ENCODE results near the gene ACAP3. TPM values are rescaled to one million over a fixed set of nuclear protein-coding genes. Genes with fewer than 3 reads are reported as not detected.
A peak's percentile ranks its signal among the peaks of the same experiment; 100 is the strongest.

Gene ACAP3
- polyA plus RNA-seq, 1 donor: 67.7 TPM

DNA sequence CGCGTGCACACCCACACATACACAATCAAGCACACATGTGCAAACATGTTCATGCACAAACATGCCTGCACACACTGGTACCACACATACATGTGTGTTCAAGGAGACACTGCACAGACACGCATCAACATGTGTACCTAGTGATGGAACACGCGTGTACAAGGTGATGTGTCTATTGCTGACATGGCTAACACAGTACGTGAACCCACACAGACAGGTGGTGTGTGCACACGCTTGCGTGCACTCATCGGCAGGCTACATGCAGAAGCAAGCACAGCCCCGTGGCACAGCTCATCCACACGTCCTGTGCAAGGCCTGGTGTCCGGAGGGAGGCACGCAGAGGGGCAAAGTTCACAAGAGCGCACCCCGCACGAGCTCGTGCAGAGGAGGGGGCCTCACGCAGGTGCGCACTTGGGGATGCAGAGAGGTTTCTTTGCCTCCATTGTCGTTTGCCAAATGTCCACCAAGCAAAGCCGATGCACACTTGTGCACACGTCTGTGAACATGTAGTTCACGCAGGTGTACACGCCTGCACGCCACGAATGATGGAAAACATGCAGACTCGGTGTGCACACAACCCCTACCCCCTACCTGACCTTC is 969 bp downstream of the ACAP3 start:
- no peaks in the 10 kb centered on the region for H3K27me3 ChIP-seq (ENCODE audit: control insufficient read depth, insufficient read depth, low read length)
- H3K4me3 ChIP-seq (ENCODE audit: low read length): peak overlapping the region; percentile 73
- peaks cover 42% of the 10 kb centered on the region for H3K4me1 ChIP-seq (ENCODE audit: control insufficient read depth, insufficient read depth, low read length)
- H3K9me3 ChIP-seq (ENCODE audit: control insufficient read depth, low read depth, low read length): peaks cover 4% of the 10 kb centered on the region
- peak; percentile 55 to 71 for DNase-seq
- H3K27ac ChIP-seq (ENCODE audit: low read length): peak overlapping the region; percentile 56
- H3K36me3 ChIP-seq (ENCODE audit: control insufficient read depth, insufficient read depth, low read length): peaks cover 19% of the 10 kb centered on the region
- WGBS (ENCODE audit: insufficient coverage, low lambda C conversion rate): no CpG with 5 or more reads among the region's 27 CpGs

DNA sequence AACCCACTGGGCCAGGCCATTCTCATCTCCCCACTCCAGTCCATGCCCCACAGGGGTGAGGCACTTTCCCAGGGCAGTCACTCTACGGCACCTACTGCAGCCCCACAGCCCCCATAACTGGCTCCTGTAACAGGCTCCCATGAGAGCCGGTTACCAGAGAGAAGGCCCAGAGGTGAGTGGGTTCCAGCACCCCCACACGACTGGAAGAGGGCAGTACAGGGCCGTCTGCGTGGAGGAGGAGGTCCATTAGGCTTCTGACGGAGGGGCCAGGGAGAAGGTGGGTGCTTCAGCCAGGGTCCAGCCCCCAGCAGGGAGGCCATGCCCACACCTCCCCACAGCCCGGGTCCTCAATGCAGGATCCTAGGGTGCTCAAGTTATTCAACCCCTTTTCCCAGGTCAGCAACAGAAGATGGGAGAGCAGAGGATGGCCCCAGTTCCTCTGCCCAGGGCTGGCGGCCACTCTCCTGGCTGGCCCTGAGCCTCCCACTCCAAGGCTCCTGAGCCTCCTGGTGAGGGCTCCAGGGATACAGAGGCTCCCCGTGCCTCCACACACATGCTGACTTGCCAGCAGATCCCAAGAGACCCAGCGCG is 1.6 kb downstream of the ACAP3 start:
- no CpG with 5 or more reads among the region's 11 CpGs for WGBS (ENCODE audit: insufficient coverage, low lambda C conversion rate)
- Histone ChIP-seq H3K9me3 (ENCODE audit: control insufficient read depth, low read depth, low read length) (peaks cover 4% of the 10 kb centered on the region), H3K4me3 (ENCODE audit: low read length) (peak overlapping the region; percentile 73), H3K36me3 (ENCODE audit: control insufficient read depth, insufficient read depth, low read length) (peaks cover 13% of the 10 kb centered on the region), H3K4me1 (ENCODE audit: control insufficient read depth, insufficient read depth, low read length) (peaks cover 42% of the 10 kb centered on the region), H3K27ac (ENCODE audit: low read length) (peak overlapping the region; percentile 90), H3K27me3 (ENCODE audit: control insufficient read depth, insufficient read depth, low read length) (no peaks in the 10 kb centered on the region)
- DNase-seq: no peak

DNA sequence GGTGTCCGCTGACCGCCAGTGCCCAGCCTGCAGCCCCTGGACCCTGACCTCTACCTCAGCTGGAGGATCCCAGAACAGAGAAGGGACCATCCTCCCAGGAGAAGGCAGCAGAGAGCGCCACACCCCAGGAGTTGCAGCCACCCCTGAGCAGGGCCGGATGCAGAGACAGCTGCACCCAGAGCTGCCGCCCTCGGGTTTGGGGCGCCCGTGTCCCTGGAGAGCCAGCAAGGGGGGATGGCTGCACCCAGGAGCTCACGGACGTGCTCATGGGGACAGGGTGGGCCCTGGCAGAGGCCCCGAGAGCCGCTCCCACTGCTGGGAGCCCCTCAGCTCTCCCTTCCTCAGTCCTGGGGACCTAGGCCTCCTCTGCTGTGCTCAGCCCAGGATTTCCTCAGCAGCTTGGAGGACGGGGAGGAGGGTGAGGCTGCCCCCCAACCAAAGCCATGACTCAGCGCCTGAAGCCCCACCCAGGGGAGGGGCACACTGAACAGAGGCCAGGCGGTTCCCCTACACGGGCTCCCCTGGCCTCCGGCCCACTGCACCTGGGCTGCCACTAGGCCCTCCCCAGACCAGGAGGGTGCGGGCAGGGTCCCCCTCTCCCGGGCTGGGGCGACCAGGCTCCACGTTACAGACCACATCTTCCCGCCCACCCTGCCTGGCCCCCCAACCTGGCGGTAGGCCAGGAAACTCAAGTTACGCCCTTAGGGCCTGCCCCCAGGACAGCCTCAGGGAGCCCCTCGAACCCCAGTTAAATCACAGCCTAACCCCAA is 2.2 kb downstream of the ACAP3 start:
- peak; percentile 87 to 91 for DNase-seq
- Histone ChIP-seq H3K27me3 (ENCODE audit: control insufficient read depth, insufficient read depth, low read length) (no peaks in the 10 kb centered on the region), H3K36me3 (ENCODE audit: control insufficient read depth, insufficient read depth, low read length) (peaks cover 6% of the 10 kb centered on the region), H3K4me3 (ENCODE audit: low read length) (peak overlapping the region; percentile 73), H3K27ac (ENCODE audit: low read length) (peak overlapping the region; percentile 90), H3K9me3 (ENCODE audit: control insufficient read depth, low read depth, low read length) (peaks cover 4% of the 10 kb centered on the region), H3K4me1 (ENCODE audit: control insufficient read depth, insufficient read depth, low read length) (peaks cover 42% of the 10 kb centered on the region)
- WGBS (ENCODE audit: insufficient coverage, low lambda C conversion rate): no CpG with 5 or more reads among the region's 25 CpGs

DNA sequence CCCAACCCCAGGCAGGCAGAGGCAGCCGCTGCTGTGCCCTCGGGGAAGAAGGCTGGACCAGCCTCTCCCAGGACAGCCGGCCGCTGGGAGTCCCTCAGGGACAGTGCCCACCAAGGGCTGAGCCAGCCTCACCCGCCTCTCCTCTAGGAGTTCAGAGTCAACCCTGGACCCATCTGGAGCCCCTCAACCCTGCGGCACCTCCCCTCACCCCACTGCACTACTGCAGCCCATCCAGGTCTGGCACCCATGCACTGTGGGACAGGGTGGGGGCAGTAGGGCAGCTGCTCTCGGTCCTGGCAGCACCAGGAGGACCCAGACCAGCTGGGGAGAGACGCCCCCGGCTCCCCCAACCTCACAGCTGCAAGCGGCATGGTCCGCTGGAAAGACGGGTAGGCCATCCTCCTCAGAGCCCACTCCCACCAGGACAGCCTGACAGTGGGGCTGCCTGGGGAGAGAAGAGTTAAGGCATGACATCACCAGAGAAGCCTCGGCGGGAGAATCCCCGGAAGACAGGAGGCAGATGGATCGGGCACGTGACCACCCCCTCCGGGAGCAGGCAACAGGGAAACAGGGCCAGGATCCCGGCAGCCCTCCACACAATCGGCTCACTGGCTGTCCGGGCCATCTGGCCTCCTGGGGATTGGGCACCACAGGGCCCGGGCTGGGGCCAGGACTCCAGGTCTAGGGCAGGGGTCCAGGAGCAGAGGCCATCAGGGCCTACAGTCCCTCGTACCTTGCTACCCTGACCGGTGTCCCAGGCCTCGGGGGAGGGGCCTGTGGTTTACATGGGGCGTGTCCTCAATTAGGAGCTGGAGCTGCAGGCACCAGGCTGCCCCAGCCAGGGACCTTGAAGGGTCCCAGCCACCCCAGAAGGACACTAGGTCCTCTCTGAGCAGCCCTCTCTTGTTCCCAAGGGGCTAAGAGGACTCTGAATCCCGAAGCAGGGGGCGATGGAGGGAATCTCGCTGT is 3.1 kb downstream of the ACAP3 start:
- Histone ChIP-seq H3K9me3 (ENCODE audit: control insufficient read depth, low read depth, low read length) (peaks cover 3% of the 10 kb centered on the region), H3K4me3 (ENCODE audit: low read length) (peak overlapping the region; percentile 41), H3K27ac (ENCODE audit: low read length) (peak overlapping the region; percentile 90), H3K27me3 (ENCODE audit: control insufficient read depth, insufficient read depth, low read length) (no peaks in the 10 kb centered on the region), H3K36me3 (ENCODE audit: control insufficient read depth, insufficient read depth, low read length) (peaks cover 2% of the 10 kb centered on the region), H3K4me1 (ENCODE audit: control insufficient read depth, insufficient read depth, low read length) (peaks cover 34% of the 10 kb centered on the region)
- no CpG with 5 or more reads among the region's 29 CpGs for WGBS (ENCODE audit: insufficient coverage, low lambda C conversion rate)
- DNase-seq: peak; percentile 78 to 89

DNA sequence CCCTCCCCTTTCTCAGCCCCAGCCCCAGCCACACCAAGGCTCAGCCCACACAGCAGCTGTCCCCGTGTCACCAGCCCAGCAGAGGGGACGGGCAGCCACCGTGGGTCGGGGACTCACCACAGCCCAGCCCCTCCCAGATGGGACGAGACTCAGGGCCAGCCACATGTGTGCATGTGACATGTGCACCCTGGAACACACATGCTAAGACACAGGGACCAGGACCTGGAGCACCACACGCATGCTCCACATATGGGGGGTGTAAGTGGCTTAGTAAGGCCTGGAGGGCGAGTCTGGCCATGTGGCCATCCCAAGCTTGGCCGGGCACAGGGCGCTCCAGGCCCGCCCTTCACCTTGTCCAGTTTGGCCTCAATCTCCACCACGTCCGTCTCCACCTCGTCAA is 4.0 kb downstream of the ACAP3 start:
- Histone ChIP-seq H3K36me3 (ENCODE audit: control insufficient read depth, insufficient read depth, low read length) (peaks cover 5% of the 10 kb centered on the region), H3K4me3 (ENCODE audit: low read length) (no peak overlapping the region), H3K27me3 (ENCODE audit: control insufficient read depth, insufficient read depth, low read length) (no peaks in the 10 kb centered on the region), H3K9me3 (ENCODE audit: control insufficient read depth, low read depth, low read length) (no peaks in the 10 kb centered on the region), H3K27ac (ENCODE audit: low read length) (no peak overlapping the region), H3K4me1 (ENCODE audit: control insufficient read depth, insufficient read depth, low read length) (peaks cover 34% of the 10 kb centered on the region)
- DNase-seq: no peak
- WGBS (ENCODE audit: insufficient coverage, low lambda C conversion rate): no CpG with 5 or more reads among the region's 13 CpGs

DNA sequence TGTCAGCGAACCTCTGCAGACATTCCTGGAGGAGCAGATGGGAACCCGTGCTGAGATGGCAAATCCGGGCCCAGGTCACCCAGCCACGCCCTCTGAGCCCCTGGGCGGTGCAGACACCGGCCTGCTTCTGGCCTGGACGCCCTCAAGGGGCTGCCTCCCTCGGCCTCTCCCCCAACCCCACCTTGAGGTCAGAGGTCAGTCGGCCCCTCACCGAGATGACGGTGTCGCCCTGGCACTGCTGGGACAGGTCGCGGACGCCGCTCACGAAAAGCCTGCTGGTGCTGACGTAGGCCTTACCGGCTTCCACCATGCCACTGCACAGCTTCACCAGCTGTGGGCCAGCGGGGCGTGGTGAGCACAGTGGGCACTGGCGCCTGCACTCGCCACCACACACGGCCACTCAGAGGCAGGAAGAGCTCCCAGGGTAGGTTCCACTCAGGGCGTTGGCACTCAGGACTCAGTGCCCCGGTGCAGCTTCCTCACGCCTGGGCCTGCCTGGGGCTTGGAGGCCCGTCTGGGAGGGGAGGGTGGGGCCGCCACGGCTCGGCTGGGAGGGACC is 4.7 kb downstream of the ACAP3 start:
- no peak overlapping the region for H3K4me3 ChIP-seq (ENCODE audit: low read length)
- no peaks in the 10 kb centered on the region for H3K27me3 ChIP-seq (ENCODE audit: control insufficient read depth, insufficient read depth, low read length)
- peaks cover 6% of the 10 kb centered on the region for H3K36me3 ChIP-seq (ENCODE audit: control insufficient read depth, insufficient read depth, low read length)
- no CpG with 5 or more reads among the region's 31 CpGs for WGBS (ENCODE audit: insufficient coverage, low lambda C conversion rate)
- DNase-seq: no peak
- H3K27ac ChIP-seq (ENCODE audit: low read length): no peak overlapping the region
- H3K4me1 ChIP-seq (ENCODE audit: control insufficient read depth, insufficient read depth, low read length): peaks cover 34% of the 10 kb centered on the region
- no peaks in the 10 kb centered on the region for H3K9me3 ChIP-seq (ENCODE audit: control insufficient read depth, low read depth, low read length)

DNA sequence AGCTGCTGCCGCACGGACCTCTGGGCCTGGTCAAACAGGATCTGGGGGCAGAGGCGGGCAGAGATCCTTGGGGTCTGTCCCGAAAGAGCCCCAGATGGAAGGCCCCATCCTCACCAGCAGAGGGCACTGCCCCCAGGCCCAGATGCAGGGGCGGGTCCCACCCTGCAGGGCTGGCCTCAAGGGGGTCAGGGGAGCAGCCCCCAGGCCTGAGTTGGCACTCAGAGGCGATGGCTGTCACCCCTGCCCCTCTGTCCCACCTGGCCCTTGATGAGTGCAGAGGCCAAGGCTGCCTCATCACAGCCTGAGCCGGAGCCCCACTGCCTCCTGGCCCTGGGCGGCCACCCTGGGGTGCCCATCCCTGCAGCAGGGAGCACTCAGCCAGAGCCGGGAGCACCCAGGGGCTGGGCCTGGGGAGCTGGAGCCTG is 5.7 kb downstream of the ACAP3 start:
- H3K4me1 ChIP-seq (ENCODE audit: control insufficient read depth, insufficient read depth, low read length): peaks cover 34% of the 10 kb centered on the region

DNA sequence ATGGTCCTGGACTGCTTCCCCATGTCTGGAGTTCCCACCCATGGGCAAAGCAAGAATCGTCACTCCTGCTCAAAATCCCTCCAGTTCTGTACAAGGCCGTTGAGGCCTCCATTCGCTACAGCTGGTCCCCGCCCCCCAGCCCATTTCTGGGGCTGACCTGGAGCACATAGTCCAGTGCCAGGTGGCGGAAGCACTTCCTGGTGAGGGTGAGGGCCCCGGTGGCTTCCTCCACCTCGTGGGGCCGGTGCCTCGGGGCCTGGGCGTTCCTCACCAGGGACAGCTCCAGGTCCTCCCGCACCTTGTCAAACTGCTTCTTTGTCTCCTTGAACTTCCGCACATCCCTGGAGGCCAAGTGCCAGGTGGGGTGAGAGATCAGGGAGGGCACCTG is 7.4 kb downstream of the ACAP3 start:
- Histone ChIP-seq H3K27me3 (ENCODE audit: control insufficient read depth, insufficient read depth, low read length) (no peaks in the 10 kb centered on the region), H3K27ac (ENCODE audit: low read length) (no peak overlapping the region), H3K36me3 (ENCODE audit: control insufficient read depth, insufficient read depth, low read length) (peaks cover 25% of the 10 kb centered on the region), H3K9me3 (ENCODE audit: control insufficient read depth, low read depth, low read length) (peaks cover 6% of the 10 kb centered on the region), H3K4me3 (ENCODE audit: low read length) (no peak overlapping the region), H3K4me1 (ENCODE audit: control insufficient read depth, insufficient read depth, low read length) (peaks cover 20% of the 10 kb centered on the region)
- WGBS (ENCODE audit: insufficient coverage, low lambda C conversion rate): no CpG with 5 or more reads among the region's 12 CpGs
- no peak for DNase-seq

More for the DNA sequence above, 5.7 kb downstream of the ACAP3 start:
- Histone ChIP-seq H3K27ac (ENCODE audit: low read length) (no peak overlapping the region), H3K9me3 (ENCODE audit: control insufficient read depth, low read depth, low read length) (no peaks in the 10 kb centered on the region), H3K4me3 (ENCODE audit: low read length) (no peak overlapping the region), H3K27me3 (ENCODE audit: control insufficient read depth, insufficient read depth, low read length) (no peaks in the 10 kb centered on the region), H3K36me3 (ENCODE audit: control insufficient read depth, insufficient read depth, low read length) (peaks cover 11% of the 10 kb centered on the region)
- no CpG with 5 or more reads among the region's 9 CpGs for WGBS (ENCODE audit: insufficient coverage, low lambda C conversion rate)
- no peak for DNase-seq

DNA sequence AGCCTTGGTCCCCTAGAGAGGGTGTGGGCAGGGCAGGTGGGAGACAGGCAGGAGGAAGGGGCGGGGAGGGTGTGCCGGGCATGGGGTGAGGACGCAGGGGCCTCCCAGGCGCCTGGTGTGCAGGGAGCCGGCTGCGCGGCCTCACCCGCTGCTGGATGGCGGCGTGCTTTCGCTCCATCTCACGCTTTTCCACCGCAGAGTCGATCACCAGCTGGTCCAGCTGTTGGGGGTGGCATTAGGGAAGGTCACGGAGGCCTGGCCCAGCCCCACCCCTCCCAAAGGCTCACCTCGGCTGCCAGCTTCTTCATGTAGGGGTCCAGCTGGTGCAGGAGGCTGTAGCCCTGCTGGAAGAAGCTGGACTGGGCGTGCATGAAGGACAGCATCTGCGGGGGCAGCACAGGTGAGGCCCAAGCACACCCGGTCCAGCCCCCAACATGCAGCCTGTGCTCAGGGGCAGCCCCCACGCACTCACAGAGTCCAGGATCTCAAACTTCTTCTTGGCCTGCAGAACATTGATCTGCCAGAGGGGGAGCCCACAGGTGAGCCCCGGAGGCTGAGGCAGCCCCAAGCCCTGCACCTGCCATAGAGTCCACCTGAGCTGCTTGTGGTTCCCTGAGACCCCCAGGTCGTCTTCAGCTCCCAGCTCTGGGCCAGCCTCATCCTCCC is 7.9 kb downstream of the ACAP3 start:
- peaks cover 15% of the 10 kb centered on the region for H3K4me1 ChIP-seq (ENCODE audit: control insufficient read depth, insufficient read depth, low read length)
- H3K9me3 ChIP-seq (ENCODE audit: control insufficient read depth, low read depth, low read length): peaks cover 9% of the 10 kb centered on the region
- no peak overlapping the region for H3K4me3 ChIP-seq (ENCODE audit: low read length)
- no peak overlapping the region for H3K27ac ChIP-seq (ENCODE audit: low read length)
- no peak for DNase-seq
- peaks cover 29% of the 10 kb centered on the region for H3K36me3 ChIP-seq (ENCODE audit: control insufficient read depth, insufficient read depth, low read length)
- no CpG with 5 or more reads among the region's 22 CpGs for WGBS (ENCODE audit: insufficient coverage, low lambda C conversion rate)
- H3K27me3 ChIP-seq (ENCODE audit: control insufficient read depth, insufficient read depth, low read length): no peaks in the 10 kb centered on the region

Measured in large intestine (tissue), 3 donors.